Measurements from ENCODE around the gene LRCH1. TPM values are rescaled to one million over a fixed set of nuclear protein-coding genes. Genes with fewer than 3 reads are reported as not detected.

LRCH1 gene
- polyA plus RNA-seq, 1 donor = 16.3 TPM

GRCh38 chr13:46613409-46614049, 60.6 kb downstream of the LRCH1 start:
- Histone ChIP-seq H3K27ac (ENCODE audit: low read length) (no peak overlapping the region), H3K36me3 (ENCODE audit: control insufficient read depth, insufficient read depth, low read length) (no peaks in the 10 kb centered on the region), H3K4me3 (ENCODE audit: low read length) (no peak overlapping the region), H3K9me3 (ENCODE audit: control insufficient read depth, low read depth, low read length) (no peaks in the 10 kb centered on the region), H3K27me3 (ENCODE audit: control insufficient read depth, insufficient read depth, low read length) (no peaks in the 10 kb centered on the region), H3K4me1 (ENCODE audit: control insufficient read depth, insufficient read depth, low read length) (peaks cover 15% of the 10 kb centered on the region)
- DNase-seq = no peak
- 100% methylated on average over 3 of the region's 8 CpGs for WGBS (ENCODE audit: insufficient coverage, low lambda C conversion rate)

GRCh38 chr13:46614582-46614981, 61.6 kb downstream of the LRCH1 start:
- no peaks in the 10 kb centered on the region for H3K9me3 ChIP-seq (ENCODE audit: control insufficient read depth, low read depth, low read length)
- peaks cover 13% of the 10 kb centered on the region for H3K4me1 ChIP-seq (ENCODE audit: control insufficient read depth, insufficient read depth, low read length)
- no peak overlapping the region for H3K27ac ChIP-seq (ENCODE audit: low read length)
- no peaks in the 10 kb centered on the region for H3K27me3 ChIP-seq (ENCODE audit: control insufficient read depth, insufficient read depth, low read length)
- WGBS (ENCODE audit: insufficient coverage, low lambda C conversion rate) = 72% methylated on average over 5 of the region's 7 CpGs
- no peak for DNase-seq
- no peaks in the 10 kb centered on the region for H3K36me3 ChIP-seq (ENCODE audit: control insufficient read depth, insufficient read depth, low read length)
- no peak overlapping the region for H3K4me3 ChIP-seq (ENCODE audit: low read length)

GRCh38 chr13:46615888-46616531, 63.0 kb downstream of the LRCH1 start:
- H3K4me1 ChIP-seq (ENCODE audit: control insufficient read depth, insufficient read depth, low read length) = peaks cover 17% of the 10 kb centered on the region
- no CpG with 5 or more reads among the region's 8 CpGs for WGBS (ENCODE audit: insufficient coverage, low lambda C conversion rate)
- DNase-seq = peak in 1 of 2 donors; percentile 53

GRCh38 chr13:46617229-46617721, 64.3 kb downstream of the LRCH1 start:
- DNase-seq = no peak
- Histone ChIP-seq H3K27ac (ENCODE audit: low read length) (no peak overlapping the region), H3K27me3 (ENCODE audit: control insufficient read depth, insufficient read depth, low read length) (no peaks in the 10 kb centered on the region), H3K36me3 (ENCODE audit: control insufficient read depth, insufficient read depth, low read length) (no peaks in the 10 kb centered on the region), H3K4me3 (ENCODE audit: low read length) (no peak overlapping the region), H3K9me3 (ENCODE audit: control insufficient read depth, low read depth, low read length) (no peaks in the 10 kb centered on the region), H3K4me1 (ENCODE audit: control insufficient read depth, insufficient read depth, low read length) (peaks cover 27% of the 10 kb centered on the region)
- 100% methylated on average over 1 of the region's 8 CpGs for WGBS (ENCODE audit: insufficient coverage, low lambda C conversion rate)

More at GRCh38 chr13:46615888-46616531, 63.0 kb downstream of the LRCH1 start:
- H3K36me3 ChIP-seq (ENCODE audit: control insufficient read depth, insufficient read depth, low read length) = no peaks in the 10 kb centered on the region
- no peak overlapping the region for H3K4me3 ChIP-seq (ENCODE audit: low read length)
- H3K27me3 ChIP-seq (ENCODE audit: control insufficient read depth, insufficient read depth, low read length) = no peaks in the 10 kb centered on the region
- H3K9me3 ChIP-seq (ENCODE audit: control insufficient read depth, low read depth, low read length) = no peaks in the 10 kb centered on the region
- H3K27ac ChIP-seq (ENCODE audit: low read length) = peak overlapping the region; percentile 34

- no peak for DNase-seq
- Histone ChIP-seq H3K27ac (ENCODE audit: low read length) (no peak overlapping the region), H3K4me1 (ENCODE audit: control insufficient read depth, insufficient read depth, low read length) (peaks cover 31% of the 10 kb centered on the region), H3K9me3 (ENCODE audit: control insufficient read depth, low read depth, low read length) (no peaks in the 10 kb centered on the region), H3K27me3 (ENCODE audit: control insufficient read depth, insufficient read depth, low read length) (no peaks in the 10 kb centered on the region), H3K36me3 (ENCODE audit: control insufficient read depth, insufficient read depth, low read length) (no peaks in the 10 kb centered on the region), H3K4me3 (ENCODE audit: low read length) (no peak overlapping the region)
- no CpG with 5 or more reads among the region's 5 CpGs for WGBS (ENCODE audit: insufficient coverage, low lambda C conversion rate)
Observed at GRCh38 chr13:46617885-46618284, 64.9 kb downstream of the LRCH1 start.

GRCh38 chr13:46618694-46619254, 65.8 kb downstream of the LRCH1 start:
- H3K4me3 ChIP-seq (ENCODE audit: low read length) = no peak overlapping the region
- no peaks in the 10 kb centered on the region for H3K9me3 ChIP-seq (ENCODE audit: control insufficient read depth, low read depth, low read length)
- H3K27ac ChIP-seq (ENCODE audit: low read length) = no peak overlapping the region
- no peaks in the 10 kb centered on the region for H3K27me3 ChIP-seq (ENCODE audit: control insufficient read depth, insufficient read depth, low read length)
- DNase-seq = no peak
- H3K4me1 ChIP-seq (ENCODE audit: control insufficient read depth, insufficient read depth, low read length) = peaks cover 31% of the 10 kb centered on the region
- 75% methylated on average over 1 of the region's 3 CpGs for WGBS (ENCODE audit: insufficient coverage, low lambda C conversion rate)
- no peaks in the 10 kb centered on the region for H3K36me3 ChIP-seq (ENCODE audit: control insufficient read depth, insufficient read depth, low read length)

- Histone ChIP-seq H3K27ac (ENCODE audit: low read length) (no peak overlapping the region), H3K4me1 (ENCODE audit: control insufficient read depth, insufficient read depth, low read length) (peaks cover 31% of the 10 kb centered on the region), H3K9me3 (ENCODE audit: control insufficient read depth, low read depth, low read length) (no peaks in the 10 kb centered on the region), H3K27me3 (ENCODE audit: control insufficient read depth, insufficient read depth, low read length) (no peaks in the 10 kb centered on the region), H3K36me3 (ENCODE audit: control insufficient read depth, insufficient read depth, low read length) (no peaks in the 10 kb centered on the region), H3K4me3 (ENCODE audit: low read length) (no peak overlapping the region)
- no CpG with 5 or more reads among the region's 5 CpGs for WGBS (ENCODE audit: insufficient coverage, low lambda C conversion rate)
- peak in 1 of 2 donors; percentile 35 for DNase-seq
Observed at GRCh38 chr13:46620029-46620428, 67.1 kb downstream of the LRCH1 start.

- no peaks in the 10 kb centered on the region for H3K27me3 ChIP-seq (ENCODE audit: control insufficient read depth, insufficient read depth, low read length)
- WGBS (ENCODE audit: insufficient coverage, low lambda C conversion rate) = no CpG with 5 or more reads among the region's 2 CpGs
- H3K36me3 ChIP-seq (ENCODE audit: control insufficient read depth, insufficient read depth, low read length) = no peaks in the 10 kb centered on the region
- peak in 1 of 2 donors; percentile 44 for DNase-seq
- no peak overlapping the region for H3K27ac ChIP-seq (ENCODE audit: low read length)
- peaks cover 31% of the 10 kb centered on the region for H3K4me1 ChIP-seq (ENCODE audit: control insufficient read depth, insufficient read depth, low read length)
- H3K9me3 ChIP-seq (ENCODE audit: control insufficient read depth, low read depth, low read length) = no peaks in the 10 kb centered on the region
- H3K4me3 ChIP-seq (ENCODE audit: low read length) = no peak overlapping the region
Observed at GRCh38 chr13:46620471-46620870, 67.5 kb downstream of the LRCH1 start.

GRCh38 chr13:46621133-46621532, 68.2 kb downstream of the LRCH1 start:
- peak in 1 of 2 donors; percentile 8 for DNase-seq
- peaks cover 25% of the 10 kb centered on the region for H3K4me1 ChIP-seq (ENCODE audit: control insufficient read depth, insufficient read depth, low read length)
- H3K4me3 ChIP-seq (ENCODE audit: low read length) = no peak overlapping the region
- no peaks in the 10 kb centered on the region for H3K27me3 ChIP-seq (ENCODE audit: control insufficient read depth, insufficient read depth, low read length)
- H3K9me3 ChIP-seq (ENCODE audit: control insufficient read depth, low read depth, low read length) = no peaks in the 10 kb centered on the region
- no peak overlapping the region for H3K27ac ChIP-seq (ENCODE audit: low read length)
- H3K36me3 ChIP-seq (ENCODE audit: control insufficient read depth, insufficient read depth, low read length) = no peaks in the 10 kb centered on the region
- WGBS (ENCODE audit: insufficient coverage, low lambda C conversion rate) = no CpG with 5 or more reads among the region's 2 CpGs

- peak in 1 of 2 donors; percentile 47 for DNase-seq
- Histone ChIP-seq H3K9me3 (ENCODE audit: control insufficient read depth, low read depth, low read length) (no peaks in the 10 kb centered on the region), H3K27me3 (ENCODE audit: control insufficient read depth, insufficient read depth, low read length) (no peaks in the 10 kb centered on the region), H3K4me3 (ENCODE audit: low read length) (no peak overlapping the region), H3K36me3 (ENCODE audit: control insufficient read depth, insufficient read depth, low read length) (no peaks in the 10 kb centered on the region), H3K27ac (ENCODE audit: low read length) (peak overlapping the region; percentile 20), H3K4me1 (ENCODE audit: control insufficient read depth, insufficient read depth, low read length) (peaks cover 23% of the 10 kb centered on the region)
- 20% methylated on average over 1 of the region's 4 CpGs for WGBS (ENCODE audit: insufficient coverage, low lambda C conversion rate)
Observed at GRCh38 chr13:46621792-46622629, 69.0 kb downstream of the LRCH1 start.

Measured in large intestine (tissue), 3 donors.